NCI-H446 treated with DMSO at 0.1 percent for 48 hours (cell line): ENCODE measurements around the gene METTL25.

Experiments
- DNase-seq: peaks from one replicate; lab custom pipeline; 2025; lab: John Stamatoyannopoulos, UW

METTL25 gene

GRCh38 chr12:82473111-82473754 lies 114.9 kb downstream of the METTL25 start:
- DNase-seq: no peak

- no peak for DNase-seq
Observed at GRCh38 chr12:82474181-82474797, 116.0 kb downstream of the METTL25 start.

- DNase-seq: no peak
Observed at GRCh38 chr12:82474798-82475184, 116.5 kb downstream of the METTL25 start.

- no peak for DNase-seq
Observed at GRCh38 chr12:82475211-82475610, 116.9 kb downstream of the METTL25 start.

GRCh38 chr12:82476511-82476910 lies 118.2 kb downstream of the METTL25 start:
- no peak for DNase-seq

- DNase-seq: no peak
Observed at GRCh38 chr12:82479511-82479910, 121.2 kb downstream of the METTL25 start.

- no peak for DNase-seq
Observed at GRCh38 chr12:82480606-82481005, 122.3 kb downstream of the METTL25 start.

- DNase-seq: no peak
Observed at GRCh38 chr12:82481954-82482353, 123.6 kb downstream of the METTL25 start.

- DNase-seq: no peak
Observed at GRCh38 chr12:82486524-82487235, 128.4 kb downstream of the METTL25 start.

- no peak for DNase-seq
Observed at GRCh38 chr12:82504409-82504808, 146.1 kb downstream of the METTL25 start.

- no peak for DNase-seq
Observed at GRCh38 chr12:82505150-82505549, 146.8 kb downstream of the METTL25 start.

- DNase-seq: peak; percentile 47
Observed at GRCh38 chr12:82507686-82508085, 149.4 kb downstream of the METTL25 start.

GRCh38 chr12:82510386-82510785 lies 152.1 kb downstream of the METTL25 start:
- no peak for DNase-seq

- no peak for DNase-seq
Observed at GRCh38 chr12:82514880-82515279, 156.6 kb downstream of the METTL25 start.

- no peak for DNase-seq
Observed at GRCh38 chr12:82515652-82516051, 157.3 kb downstream of the METTL25 start.

GRCh38 chr12:82517027-82517426 lies 158.7 kb downstream of the METTL25 start:
- DNase-seq: no peak

GRCh38 chr12:82517808-82518207 lies 159.5 kb downstream of the METTL25 start:
- no peak for DNase-seq

GRCh38 chr12:82519510-82519909 lies 161.2 kb downstream of the METTL25 start:
- no peak for DNase-seq

- no peak for DNase-seq
Observed at GRCh38 chr12:82522285-82522684, 164.0 kb downstream of the METTL25 start.

- no peak for DNase-seq
Observed at GRCh38 chr12:82522762-82523161, 164.4 kb downstream of the METTL25 start.

- no peak for DNase-seq
Observed at GRCh38 chr12:82523996-82524395, 165.7 kb downstream of the METTL25 start.

- no peak for DNase-seq
Observed at GRCh38 chr12:82524641-82525040, 166.3 kb downstream of the METTL25 start.

GRCh38 chr12:82525616-82526015 lies 167.3 kb downstream of the METTL25 start:
- DNase-seq: no peak
